Measurements from ENCODE around the gene CNKSR1.

CNKSR1 gene

GRCh38 chr1:26210147-26210870 lies 33.0 kb downstream of the CNKSR1 start:
- Histone ChIP-seq H3F3A (ENCODE audit: insufficient read depth, low read length) (no peaks in the 10 kb centered on the region), H3K9me2 (replicated peaks; ENCODE audit: insufficient read depth, low read length) (no peaks in the 10 kb centered on the region), H3K9ac (ENCODE audit: low read length) (no peak overlapping the region), H3K9me3 (replicated peaks; ENCODE audit: insufficient read depth, low read length) (no peaks in the 10 kb centered on the region), H3K4me1 (ENCODE audit: low read length) (no peaks in the 10 kb centered on the region), H3K27ac (ENCODE audit: low read length) (no peak overlapping the region), H3K4me3 (ENCODE audit: low read length) (no peak overlapping the region), H3K36me3 (replicated peaks; ENCODE audit: insufficient read depth, low read length) (no peaks in the 10 kb centered on the region), H4K20me1 (ENCODE audit: insufficient read depth, low read length) (no peaks in the 10 kb centered on the region), H3K4me2 (ENCODE audit: low read depth, low read length) (no peak overlapping the region), H3K27me3 (replicated peaks; ENCODE audit: insufficient read depth, low read length) (no peaks in the 10 kb centered on the region), H3K79me2 (ENCODE audit: low read length) (no peaks in the 10 kb centered on the region), H2AFZ (ENCODE audit: low read length) (no peak overlapping the region)
- DNase-seq = no peak
- no peak for TF ChIP-seq EZH2phosphoT487 (IDR thresholded peaks at IDR 0.05; ENCODE audit: low read length)

GRCh38 chr1:26212726-26213125 lies 35.4 kb downstream of the CNKSR1 start:
- H3K4me3 ChIP-seq (ENCODE audit: low read length) = no peak overlapping the region
- no peaks in the 10 kb centered on the region for H3K27me3 ChIP-seq (replicated peaks; ENCODE audit: insufficient read depth, low read length)
- H3K36me3 ChIP-seq (replicated peaks; ENCODE audit: insufficient read depth, low read length) = no peaks in the 10 kb centered on the region
- no peak overlapping the region for H3K4me2 ChIP-seq (ENCODE audit: low read depth, low read length)
- DNase-seq = no peak
- no peak overlapping the region for H3K27ac ChIP-seq (ENCODE audit: low read length)
- no peak overlapping the region for H3K9ac ChIP-seq (ENCODE audit: low read length)
- H3K4me1 ChIP-seq (ENCODE audit: low read length) = no peaks in the 10 kb centered on the region
- H3K9me3 ChIP-seq (replicated peaks; ENCODE audit: insufficient read depth, low read length) = no peaks in the 10 kb centered on the region
- no peaks in the 10 kb centered on the region for H4K20me1 ChIP-seq (ENCODE audit: insufficient read depth, low read length)
- TF ChIP-seq EZH2 (optimal IDR thresholded peaks at IDR 0.05; ENCODE audit: low read depth, low read length) = no peak
- no peaks in the 10 kb centered on the region for H3F3A ChIP-seq (ENCODE audit: insufficient read depth, low read length)
- no peak overlapping the region for H2AFZ ChIP-seq (ENCODE audit: low read length)
- H3K79me2 ChIP-seq (ENCODE audit: low read length) = no peaks in the 10 kb centered on the region
- no peaks in the 10 kb centered on the region for H3K9me2 ChIP-seq (replicated peaks; ENCODE audit: insufficient read depth, low read length)

GRCh38 chr1:26213335-26213905 lies 36.1 kb downstream of the CNKSR1 start:
- H3K4me2 ChIP-seq (ENCODE audit: low read depth, low read length) = no peak overlapping the region
- DNase-seq = no peak
- TF ChIP-seq, protein P1, sequence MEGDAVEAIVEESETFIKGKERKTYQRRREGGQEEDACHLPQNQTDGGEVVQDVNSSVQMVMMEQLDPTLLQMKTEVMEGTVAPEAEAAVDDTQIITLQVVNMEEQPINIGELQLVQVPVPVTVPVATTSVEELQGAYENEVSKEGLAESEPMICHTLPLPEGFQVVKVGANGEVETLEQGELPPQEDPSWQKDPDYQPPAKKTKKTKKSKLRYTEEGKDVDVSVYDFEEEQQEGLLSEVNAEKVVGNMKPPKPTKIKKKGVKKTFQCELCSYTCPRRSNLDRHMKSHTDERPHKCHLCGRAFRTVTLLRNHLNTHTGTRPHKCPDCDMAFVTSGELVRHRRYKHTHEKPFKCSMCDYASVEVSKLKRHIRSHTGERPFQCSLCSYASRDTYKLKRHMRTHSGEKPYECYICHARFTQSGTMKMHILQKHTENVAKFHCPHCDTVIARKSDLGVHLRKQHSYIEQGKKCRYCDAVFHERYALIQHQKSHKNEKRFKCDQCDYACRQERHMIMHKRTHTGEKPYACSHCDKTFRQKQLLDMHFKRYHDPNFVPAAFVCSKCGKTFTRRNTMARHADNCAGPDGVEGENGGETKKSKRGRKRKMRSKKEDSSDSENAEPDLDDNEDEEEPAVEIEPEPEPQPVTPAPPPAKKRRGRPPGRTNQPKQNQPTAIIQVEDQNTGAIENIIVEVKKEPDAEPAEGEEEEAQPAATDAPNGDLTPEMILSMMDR (IDR thresholded peaks at IDR 0.05; ENCODE audit: low read length) = no peak
- TF ChIP-seq EZH2 (optimal IDR thresholded peaks at IDR 0.05; ENCODE audit: low read depth, low read length) (no peak), EZH2phosphoT487 (IDR thresholded peaks at IDR 0.05; ENCODE audit: low read length) (no peak)
- H3K9me2 ChIP-seq (replicated peaks; ENCODE audit: insufficient read depth, low read length) = no peaks in the 10 kb centered on the region
- no peaks in the 10 kb centered on the region for H3K4me1 ChIP-seq (ENCODE audit: low read length)
- H4K20me1 ChIP-seq (ENCODE audit: insufficient read depth, low read length) = no peaks in the 10 kb centered on the region
- H3K9ac ChIP-seq (ENCODE audit: low read length) = no peak overlapping the region
- no peaks in the 10 kb centered on the region for H3K9me3 ChIP-seq (replicated peaks; ENCODE audit: insufficient read depth, low read length)
- no peak overlapping the region for H3K27ac ChIP-seq (ENCODE audit: low read length)
- no peaks in the 10 kb centered on the region for H3F3A ChIP-seq (ENCODE audit: insufficient read depth, low read length)
- H3K36me3 ChIP-seq (replicated peaks; ENCODE audit: insufficient read depth, low read length) = no peaks in the 10 kb centered on the region
- no peak overlapping the region for H2AFZ ChIP-seq (ENCODE audit: low read length)
- H3K79me2 ChIP-seq (ENCODE audit: low read length) = no peaks in the 10 kb centered on the region
- no peak overlapping the region for H3K4me3 ChIP-seq (ENCODE audit: low read length)
- H3K27me3 ChIP-seq (replicated peaks; ENCODE audit: insufficient read depth, low read length) = no peaks in the 10 kb centered on the region

DNA sequence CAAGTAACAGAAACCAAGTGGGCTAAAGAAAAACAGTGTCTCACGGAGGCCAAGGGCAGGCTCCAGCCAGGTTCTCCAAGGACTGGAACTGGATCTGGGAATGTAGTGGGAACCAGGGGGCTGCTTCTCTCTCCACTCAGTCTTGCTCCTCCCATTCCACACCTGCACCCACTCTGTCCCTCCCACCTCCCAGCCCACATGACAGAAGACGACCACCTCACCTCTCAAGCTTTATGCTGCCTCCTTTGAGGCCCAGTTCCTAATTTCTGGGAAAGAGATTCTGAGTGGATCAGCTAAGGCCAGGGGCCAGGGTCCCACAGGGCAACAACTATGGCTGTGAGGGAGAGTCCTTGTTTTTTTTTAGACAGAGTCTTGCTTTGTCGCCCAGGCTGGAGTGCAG lies 38.0 kb downstream of the CNKSR1 start:
- no peak for DNase-seq
- Histone ChIP-seq H3K9me3 (replicated peaks; ENCODE audit: insufficient read depth, low read length) (no peaks in the 10 kb centered on the region), H3K4me2 (ENCODE audit: low read depth, low read length) (no peak overlapping the region), H3F3A (ENCODE audit: insufficient read depth, low read length) (no peaks in the 10 kb centered on the region), H3K9me2 (replicated peaks; ENCODE audit: insufficient read depth, low read length) (no peaks in the 10 kb centered on the region), H3K27ac (ENCODE audit: low read length) (no peak overlapping the region), H3K79me2 (ENCODE audit: low read length) (no peaks in the 10 kb centered on the region), H2AFZ (ENCODE audit: low read length) (no peak overlapping the region), H3K9ac (ENCODE audit: low read length) (no peak overlapping the region), H3K4me3 (ENCODE audit: low read length) (no peak overlapping the region), H3K4me1 (ENCODE audit: low read length) (no peaks in the 10 kb centered on the region), H3K36me3 (replicated peaks; ENCODE audit: insufficient read depth, low read length) (no peaks in the 10 kb centered on the region), H3K27me3 (replicated peaks; ENCODE audit: insufficient read depth, low read length) (no peaks in the 10 kb centered on the region), H4K20me1 (ENCODE audit: insufficient read depth, low read length) (no peaks in the 10 kb centered on the region)
- TF ChIP-seq EZH2phosphoT487 (IDR thresholded peaks at IDR 0.05; ENCODE audit: low read length) = no peak
